ENCODE measurements around the gene SMIM36. TPM values are rescaled to one million over a fixed set of nuclear protein-coding genes. Genes with fewer than 3 reads are reported as not detected.

Gene SMIM36
- total and polyA plus RNA-seq, 10 of the 15 experiments (the other 5 are each of a cell fraction or from before 2014, with no cell fraction given) = not detected

- no peak overlapping the region for H3K4me2 ChIP-seq (ENCODE audit: control insufficient read depth, insufficient read depth)
- DNase-seq (ENCODE audit: low read depth, low spot score) (no peak), ATAC-seq (no peak), FAIRE-seq (no peak)
- no peak overlapping the region for H3K9ac ChIP-seq (ENCODE audit: control insufficient read depth, insufficient read depth, low read length)
- no peaks in the 10 kb centered on the region for H3K36me3 ChIP-seq (ENCODE audit: control insufficient read depth in 2 of 2, insufficient read depth in 2 of 2, low read length in 1 of 2)
- no peaks in the 10 kb centered on the region for H3K79me2 ChIP-seq (ENCODE audit: control insufficient read depth, insufficient read depth, low read length)
- POLR2A ChIA-PET = no interaction called here
- H3K27me3 ChIP-seq (replicated peaks in 1 of 2; ENCODE audit: control insufficient read depth in 2 of 2, insufficient read depth in 2 of 2, low read length in 1 of 2) = no peaks in the 10 kb centered on the region; a peak in 1 of 4 replicates
- CTCF ChIA-PET = no interaction called here
- RAD21 ChIA-PET (ENCODE audit: unreplicated experiment) = no interaction called here
- H3K9me3 ChIP-seq (replicated peaks; ENCODE audit: control insufficient read depth, insufficient read depth, low read length) = no peaks in the 10 kb centered on the region
- no peak overlapping the region for H3K4me3 ChIP-seq
- no TSS peak for BruUV-seq (replicated peaks)
- H3K4me1 ChIP-seq (ENCODE audit: control insufficient read depth, insufficient read depth, low read length) = no peaks in the 10 kb centered on the region
- intact Hi-C loops (cut with micrococcal nuclease; ENCODE audit: unreplicated experiment) (no loop called here), in situ Hi-C loops (cut with MboI) (no loop called here)
- H4K20me1 ChIP-seq (ENCODE audit: control insufficient read depth, insufficient read depth) = no peaks in the 10 kb centered on the region
- no peak overlapping the region for H3K27ac ChIP-seq (ENCODE audit: control insufficient read depth, insufficient read depth)
- 25% methylated on average over 4 of the region's 4 CpGs for WGBS (ENCODE audit: insufficient coverage, insufficient replicate concordance, low lambda C conversion rate, missing lambda C conversion rate)
- SMC1A ChIA-PET (ENCODE audit: uncharacterized antibody, unreplicated experiment) = interaction anchor here (1.2 kb wide), 1 partner anchor 14 kb away, joined by 3 read pairs; no protein-coding TSS in a partner anchor
- no peak overlapping the region for H2AFZ ChIP-seq (ENCODE audit: control insufficient read depth, low read depth, low read length)
- TF ChIP-seq HSF1 (IDR thresholded peaks at IDR 0.05; ENCODE audit: low read depth, low read length) = no peak
- TF ChIP-seq TCF7 (IDR thresholded peaks at IDR 0.05; ENCODE audit: borderline replicate concordance) = no peak
- TF ChIP-seq ZNF622 (IDR thresholded peaks at IDR 0.05) = no peak
- no peak for TF ChIP-seq CEBPB (IDR thresholded peaks at IDR 0.05; ENCODE audit: borderline replicate concordance in 1 of 2, low read depth in 2 of 2, low read length in 2 of 2)
- TF ChIP-seq SPI1 (IDR thresholded peaks at IDR 0.05; ENCODE audit: borderline replicate concordance, insufficient read depth, low read depth, low read length) = no peak
- no peak for TF ChIP-seq KLF5 (IDR thresholded peaks at IDR 0.05; ENCODE audit: partially characterized antibody)
- no peak for TF ChIP-seq SREBF1 (IDR thresholded peaks at IDR 0.05; ENCODE audit: low read length)
- TF ChIP-seq BRCA1 (IDR thresholded peaks at IDR 0.05; ENCODE audit: low read depth, low read length) = no peak
- TF ChIP-seq ZNF217 (IDR thresholded peaks at IDR 0.05) = no peak
- no peak for TF ChIP-seq GABPA (IDR thresholded peaks at IDR 0.05; ENCODE audit: low read depth)
- no peak for TF ChIP-seq SMARCA5 (IDR thresholded peaks at IDR 0.05)
- no peak for TF ChIP-seq ELK1 (IDR thresholded peaks at IDR 0.05; ENCODE audit: low read depth, low read length)
- TF ChIP-seq USF2 (IDR thresholded peaks at IDR 0.05; ENCODE audit: borderline replicate concordance, low read depth, low read length) = no peak
- no peak for TF ChIP-seq E2F8 (IDR thresholded peaks at IDR 0.05; ENCODE audit: low read depth, partially characterized antibody)
- no peak for TF ChIP-seq ASH2L (IDR thresholded peaks at IDR 0.05; ENCODE audit: borderline replicate concordance, low read depth)
- no peak for TF ChIP-seq TARDBP (IDR thresholded peaks at IDR 0.05; ENCODE audit: borderline replicate concordance)
- no peak for TF ChIP-seq EED (IDR thresholded peaks at IDR 0.05; ENCODE audit: low read depth)
- no peak for TF ChIP-seq POLR2A (IDR thresholded peaks at IDR 0.05; ENCODE audit: low read depth, low read length)
These were observed 29.3 kb upstream of the SMIM36 start for GRCh38 chr17:55540414-55541091.
